BJ (cell line): Measurements from ENCODE around the gene CT45A9. TPM values are rescaled to one million over a fixed set of nuclear protein-coding genes. Genes with fewer than 3 reads are reported as not detected.
"Not testable (repeated sequence)": the region's sequence is repeated elsewhere in the genome, so short reads cannot be mapped to it uniquely, and the experiment has no call there.

Experiments
- CTCF ChIA-PET: fragments of 350-600 bp; formaldehyde crosslinking; extraction: SDS; loops from one replicate; lab custom pipeline; 2021; ENCODE audit warnings: antibody characterized with exemption, inconsistent platforms; lab: Yijun Ruan, JAX
- POLR2A ChIA-PET: fragments of 300-600 bp; sonication (Branson Sonifier 250); formaldehyde crosslinking; extraction: SDS; loops from one replicate; lab custom pipeline; 2021; ENCODE audit warnings: antibody characterized with exemption; lab: Charles Lee
- DNase-seq: peaks from one replicate; pipeline ENCODE4 v3.0.0-alpha.2; 2011; ENCODE audit warnings: low read depth
- H3K27me3 ChIP-seq: 2 replicates; pipeline ENCODE4 v1.6.0; 2011; ENCODE audit warnings: low read length; ENCODE audit not compliant: control insufficient read depth, insufficient read depth
- H3K36me3 ChIP-seq: 2 replicates; pipeline ENCODE4 v1.5.1; 2011; ENCODE audit warnings: low read length; ENCODE audit not compliant: control insufficient read depth, insufficient read depth
- H3K4me3 ChIP-seq: 2 replicates; pipeline ENCODE4 v1.5.1; 2011; ENCODE audit warnings: low read depth, mild to moderate bottlenecking, control low read depth, low read length
- polyA minus RNA-seq: library from RNA; depleted of rRNA, polyadenylated mRNA; stranded (reverse); fragments of >200 nt; gene quantifications from 2 replicates; pipeline ENCODE4 v1.2.3, GENCODE V29; 2011; rRNA and poly(A)+ RNA removed
- polyA plus RNA-seq: library from polyadenylated mRNA; depleted of rRNA; stranded (reverse); fragments of >200 nt; gene quantifications from 2 replicates; pipeline ENCODE4 v1.2.3, GENCODE V29; 2011; rRNA removed
- TF ChIP-seq, protein P1 (sequence below): IDR thresholded peaks from 2 replicates; pipeline ENCODE4 v1.5.1; 2011; ENCODE audit warnings: low read depth, mild to moderate bottlenecking, control low read depth, inconsistent platforms, low read length, moderate library complexity; ENCODE audit not compliant: insufficient read depth

Gene CT45A9, protein sequence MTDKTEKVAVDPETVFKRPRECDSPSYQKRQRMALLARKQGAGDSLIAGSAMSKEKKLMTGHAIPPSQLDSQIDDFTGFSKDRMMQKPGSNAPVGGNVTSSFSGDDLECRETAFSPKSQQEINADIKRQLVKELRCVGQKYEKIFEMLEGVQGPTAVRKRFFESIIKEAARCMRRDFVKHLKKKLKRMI
- polyA plus RNA-seq (not detected in 2 replicates), polyA minus RNA-seq (not detected in 2 replicates)

DNA sequence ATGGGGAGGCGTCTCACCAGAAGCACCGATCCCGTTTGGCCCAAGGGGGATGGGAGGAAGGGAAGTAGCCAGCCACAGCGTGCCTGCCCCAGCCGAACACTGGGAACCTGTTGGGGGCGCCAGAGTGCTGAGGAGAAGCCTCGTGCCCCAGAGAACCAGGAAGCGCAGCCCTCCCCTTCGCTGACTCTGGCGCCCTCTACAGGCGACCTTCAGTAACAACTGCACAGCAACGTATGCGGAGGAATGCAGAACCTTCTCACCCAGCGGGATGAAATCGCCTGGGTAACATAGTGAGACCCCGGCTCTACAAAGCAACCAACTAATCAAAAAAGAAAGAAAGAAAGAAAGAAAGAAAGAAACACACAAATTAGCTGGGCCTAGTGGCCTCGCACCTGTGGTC lies at the start of gene CT45A9:
CT45A9 (minus strand) TSS at position 101 of the 400 bp plus-strand sequence. CDS start 3,751 bp downstream, outside the sequence.
- CTCF ChIA-PET, H3K27me3 ChIP-seq, POLR2A ChIA-PET, H3K4me3 ChIP-seq, DNase-seq, H3K36me3 ChIP-seq: not testable (repeated sequence)

DNA sequence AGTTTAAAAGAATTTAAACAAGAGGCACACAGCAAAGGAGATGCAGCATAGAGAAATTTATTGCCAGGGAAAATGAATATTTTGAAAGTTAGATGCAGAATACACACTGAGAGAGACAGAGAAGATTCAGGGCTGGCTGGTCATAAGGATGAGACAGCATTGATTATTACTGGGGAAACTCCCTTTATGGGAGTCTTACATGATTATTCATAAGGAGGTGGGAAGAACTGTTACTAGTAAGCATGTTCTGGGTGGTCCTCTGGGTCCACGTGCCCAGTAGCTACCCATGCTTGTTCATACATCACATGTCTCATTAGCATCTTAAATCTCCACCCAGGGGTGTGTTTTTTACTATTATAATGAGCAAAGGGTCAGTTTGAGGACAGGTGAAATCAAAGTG lies 48.9 kb upstream of the CT45A9 start:
- H3K4me3 ChIP-seq, H3K27me3 ChIP-seq, DNase-seq, H3K36me3 ChIP-seq, POLR2A ChIA-PET: not testable (repeated sequence)
- CTCF ChIA-PET: interaction anchor here (1.0 kb wide), 1 partner anchor 10 kb away, joined by 4 read pairs; no protein-coding TSS in a partner anchor

DNA sequence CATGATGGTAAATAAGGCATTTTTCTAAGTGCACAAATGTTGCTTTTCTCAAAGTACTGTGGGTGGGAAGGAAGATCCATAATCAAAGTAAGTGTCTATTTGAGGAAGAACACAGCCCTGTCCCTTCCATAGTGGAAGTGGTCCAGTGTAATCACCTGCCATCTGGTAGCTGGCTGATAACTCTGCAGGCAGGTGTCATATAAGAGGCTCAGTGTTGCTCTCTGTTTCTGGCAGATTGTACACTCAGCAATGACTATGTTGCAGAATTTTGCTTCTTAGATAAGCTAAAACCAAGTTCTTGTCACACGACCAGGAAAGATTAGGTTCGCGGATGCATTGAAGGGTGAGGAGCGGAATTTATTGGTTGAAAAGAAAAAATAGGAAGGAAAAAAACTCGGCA lies 42.8 kb upstream of the CT45A9 start:
- Histone ChIP-seq H3K36me3 (no peaks in the 10 kb centered on the region), H3K4me3 (no peak overlapping the region), H3K27me3 (no peaks in the 10 kb centered on the region)
- TF ChIP-seq, protein P1, sequence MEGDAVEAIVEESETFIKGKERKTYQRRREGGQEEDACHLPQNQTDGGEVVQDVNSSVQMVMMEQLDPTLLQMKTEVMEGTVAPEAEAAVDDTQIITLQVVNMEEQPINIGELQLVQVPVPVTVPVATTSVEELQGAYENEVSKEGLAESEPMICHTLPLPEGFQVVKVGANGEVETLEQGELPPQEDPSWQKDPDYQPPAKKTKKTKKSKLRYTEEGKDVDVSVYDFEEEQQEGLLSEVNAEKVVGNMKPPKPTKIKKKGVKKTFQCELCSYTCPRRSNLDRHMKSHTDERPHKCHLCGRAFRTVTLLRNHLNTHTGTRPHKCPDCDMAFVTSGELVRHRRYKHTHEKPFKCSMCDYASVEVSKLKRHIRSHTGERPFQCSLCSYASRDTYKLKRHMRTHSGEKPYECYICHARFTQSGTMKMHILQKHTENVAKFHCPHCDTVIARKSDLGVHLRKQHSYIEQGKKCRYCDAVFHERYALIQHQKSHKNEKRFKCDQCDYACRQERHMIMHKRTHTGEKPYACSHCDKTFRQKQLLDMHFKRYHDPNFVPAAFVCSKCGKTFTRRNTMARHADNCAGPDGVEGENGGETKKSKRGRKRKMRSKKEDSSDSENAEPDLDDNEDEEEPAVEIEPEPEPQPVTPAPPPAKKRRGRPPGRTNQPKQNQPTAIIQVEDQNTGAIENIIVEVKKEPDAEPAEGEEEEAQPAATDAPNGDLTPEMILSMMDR: no peak
- no peak for DNase-seq
- CTCF ChIA-PET: no interaction called here
- POLR2A ChIA-PET: no interaction called here

DNA sequence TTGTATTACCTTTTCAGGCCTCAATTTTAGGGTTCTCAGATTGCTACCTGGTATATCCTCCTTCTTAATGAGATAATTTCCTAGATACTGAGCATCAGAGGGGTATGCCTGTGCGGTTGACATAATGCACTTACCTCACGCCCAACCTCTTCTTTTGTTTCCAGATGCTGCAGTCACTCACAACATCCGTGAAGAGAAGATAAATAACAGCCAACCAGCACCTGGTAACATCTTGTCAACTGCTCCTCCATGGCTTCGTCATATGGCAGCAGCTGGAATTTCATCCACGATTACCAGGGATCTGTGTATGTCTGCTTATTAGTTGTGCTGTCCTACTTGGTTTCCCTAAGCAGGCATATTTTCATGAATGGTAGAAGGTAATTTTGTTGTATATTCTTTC lies 38.6 kb upstream of the CT45A9 start:
- Histone ChIP-seq H3K27me3 (no peaks in the 10 kb centered on the region), H3K36me3 (no peaks in the 10 kb centered on the region), H3K4me3 (no peak overlapping the region)
- ChIA-PET CTCF (interaction anchor here (0.6 kb wide), 1 partner anchor 22 kb away, joined by 5 read pairs; no protein-coding TSS in a partner anchor), POLR2A (no interaction called here)
- TF ChIP-seq, protein P1: no peak
- no peak for DNase-seq

DNA sequence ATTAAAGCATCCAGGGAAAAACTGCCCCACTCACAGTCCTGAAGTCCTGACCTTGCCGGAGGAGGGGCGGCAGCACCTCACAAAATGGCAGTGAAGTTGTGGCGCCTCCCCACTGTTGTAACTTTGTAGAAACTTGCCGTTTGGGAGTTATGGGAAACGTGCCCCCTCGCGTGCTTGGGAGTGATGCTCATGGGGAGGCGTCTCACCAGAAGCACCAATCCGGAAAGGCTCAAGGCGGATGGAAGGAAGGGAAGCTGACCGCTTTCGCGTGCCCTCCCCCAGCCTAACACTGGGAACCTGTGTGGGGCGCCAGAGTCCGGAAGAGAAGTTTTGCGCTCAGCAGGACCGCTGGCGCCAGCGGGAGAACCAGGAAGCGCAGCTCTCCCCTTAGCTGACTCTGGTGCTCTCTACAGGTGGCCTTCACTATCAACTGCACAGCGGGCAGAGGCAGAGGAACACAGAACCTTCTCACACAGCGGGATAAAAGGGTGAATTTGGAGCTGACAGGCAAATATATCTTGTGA lies 21.7 kb upstream of the CT45A9 start, which contains the start of the genes CT45A10 and SAGE1:
CT45A10 (minus strand) TSS at position 151 of the 524 bp plus-strand sequence. CDS start 8,100 bp downstream, outside the sequence.
SAGE1 (plus strand) TSS at position 423 of the 524 bp plus-strand sequence. CDS start 2,527 bp downstream, outside the sequence.
- no peak for DNase-seq
- ChIA-PET CTCF (no interaction called here), POLR2A (no interaction called here)
- Histone ChIP-seq H3K36me3 (no peaks in the 10 kb centered on the region), H3K4me3 (no peak within 1 kb of the TSS), H3K27me3 (no peaks in the 10 kb centered on the region)
- TF ChIP-seq, protein P1: no peak

DNA sequence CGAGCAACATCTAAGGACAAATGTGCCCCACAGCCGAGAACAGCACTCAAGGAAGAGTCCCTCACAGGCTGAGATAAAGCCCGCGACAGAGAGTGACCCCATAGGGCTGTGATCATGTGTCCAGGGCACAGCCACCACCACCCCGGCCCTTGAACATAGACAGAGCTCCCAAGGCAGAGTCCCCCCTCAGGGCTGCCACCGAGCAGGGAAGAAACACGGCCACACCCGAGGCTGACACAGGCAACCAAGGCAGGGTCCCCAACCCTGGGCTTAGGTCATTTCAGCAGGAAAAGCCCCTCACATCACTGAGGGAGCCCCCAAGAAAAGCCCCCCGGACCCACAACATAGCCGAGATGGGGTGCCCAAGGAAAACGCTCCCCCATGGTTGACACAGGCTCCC lies 21.2 kb upstream of the CT45A9 start:
- CTCF ChIA-PET: no interaction called here

More for the DNA sequence above, 21.2 kb upstream of the CT45A9 start:
- TF ChIP-seq, protein P1: no peak
- Histone ChIP-seq H3K27me3 (no peaks in the 10 kb centered on the region), H3K36me3 (no peaks in the 10 kb centered on the region), H3K4me3 (no peak overlapping the region)
- POLR2A ChIA-PET: no interaction called here
- DNase-seq: no peak
